Putamen (tissue), 1 donor: ENCODE measurements around the gene TMPRSS6.

ENCODE experiments used
- DNase-seq: peaks from one replicate; pipeline ENCODE4 v3.0.0-alpha.2; 2016; ENCODE audit warnings: low spot score

The TMPRSS6 gene

GRCh38 chr22:37026325-37026724 is 83.2 kb downstream of the TMPRSS6 start:
- DNase-seq, result no peak

DNA sequence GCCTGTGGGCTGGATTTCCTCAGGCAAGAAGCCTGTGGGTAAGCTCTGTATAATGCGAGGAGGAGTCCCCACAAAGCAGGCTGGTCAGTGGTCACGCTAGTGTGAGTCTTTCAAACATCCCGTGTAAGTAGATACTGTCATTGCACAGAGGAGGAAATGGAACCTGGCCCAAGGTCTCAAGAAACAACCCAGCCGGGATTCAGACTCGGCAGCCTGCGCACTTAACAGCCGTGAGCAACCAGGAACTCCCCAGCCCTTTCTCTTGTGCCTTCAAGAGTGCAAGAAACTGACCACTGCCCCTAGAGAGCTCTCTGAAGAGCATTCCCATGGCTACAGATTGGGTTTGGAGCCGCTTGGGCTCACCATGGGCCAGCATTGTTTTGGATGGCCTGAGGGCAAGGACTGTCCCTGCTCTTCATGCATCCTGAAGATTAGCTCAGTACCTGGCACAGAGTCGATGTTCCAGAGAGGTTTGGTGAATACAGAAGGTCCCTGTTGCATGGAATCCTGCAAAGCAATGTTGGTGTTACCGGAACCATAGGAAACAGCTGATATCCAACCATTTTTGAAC is 83.9 kb downstream of the TMPRSS6 start:
- DNase-seq, result no peak

GRCh38 chr22:37024339-37025157 is 85.0 kb downstream of the TMPRSS6 start:
- DNase-seq, result no peak

DNA sequence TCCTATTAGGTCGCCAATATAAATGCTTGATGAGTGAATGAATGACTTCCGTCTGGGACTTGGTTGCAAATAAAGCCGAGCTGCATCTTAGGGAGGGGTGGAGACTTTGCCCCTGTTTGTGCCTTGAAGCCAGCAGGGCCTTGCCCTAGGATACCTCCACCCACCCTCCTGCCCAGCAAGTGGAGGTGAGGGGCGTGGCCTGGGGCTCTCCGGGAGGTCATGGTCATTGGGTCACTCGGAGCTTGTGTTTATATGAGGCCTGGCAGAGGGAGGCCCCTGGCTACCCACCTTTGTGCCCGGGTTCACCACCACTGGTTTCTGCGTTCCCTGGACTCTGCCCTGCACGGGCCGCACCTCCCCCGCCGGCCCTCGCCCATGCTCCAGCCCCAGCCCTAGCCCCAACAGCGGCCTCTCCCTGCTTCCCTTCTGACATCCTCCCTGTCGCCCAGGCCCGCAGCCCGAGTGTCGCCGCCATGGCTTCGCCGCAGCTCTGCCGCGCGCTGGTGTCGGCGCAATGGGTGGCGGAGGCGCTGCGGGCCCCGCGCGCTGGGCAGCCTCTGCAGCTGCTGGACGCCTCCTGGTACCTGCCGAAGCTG is 85.7 kb downstream of the TMPRSS6 start:
- no peak for DNase-seq

- DNase-seq, result no peak
These were observed 86.8 kb downstream of the TMPRSS6 start for GRCh38 chr22:37022483-37023337.

DNA sequence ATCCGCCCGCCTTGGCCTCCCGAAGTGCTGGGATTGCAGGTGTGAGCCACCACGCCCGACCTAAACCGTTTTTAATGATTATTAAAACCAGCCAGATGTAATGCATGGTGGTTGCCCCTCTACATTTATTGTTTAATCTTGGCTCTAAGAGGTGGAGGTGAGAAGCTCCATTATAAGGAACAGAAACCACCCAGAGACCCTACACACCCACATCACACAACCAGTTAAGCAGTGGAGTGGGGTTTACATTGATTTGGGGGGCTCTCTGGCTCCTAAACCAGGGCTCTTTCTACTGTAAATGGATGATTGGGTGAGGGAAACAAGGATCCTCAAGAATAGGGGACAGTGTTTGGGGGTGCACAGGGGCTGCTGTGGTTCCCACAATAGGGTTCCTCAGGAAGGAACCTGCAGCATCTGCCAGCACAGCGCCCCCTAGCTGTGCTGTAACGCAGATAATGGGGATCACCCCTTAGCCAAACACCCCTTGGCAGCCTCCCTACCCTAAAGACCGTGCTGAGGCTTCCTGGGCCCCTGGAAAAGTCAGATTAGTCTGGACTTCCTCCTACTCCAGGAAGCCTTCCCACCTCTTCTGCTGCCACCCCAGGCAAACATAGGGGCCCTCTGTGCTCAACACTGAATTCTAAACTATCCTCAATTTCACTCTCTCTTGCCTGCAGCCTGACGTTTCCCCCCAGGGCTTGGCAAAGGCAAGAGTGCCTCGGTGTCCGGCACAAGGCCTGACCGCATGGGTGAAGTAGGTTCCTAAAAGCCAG is 87.6 kb downstream of the TMPRSS6 start:
- DNase-seq, result no peak

GRCh38 chr22:37021041-37021440 is 88.5 kb downstream of the TMPRSS6 start:
- no peak for DNase-seq

- DNase-seq, result no peak
These were observed 89.4 kb downstream of the TMPRSS6 start for GRCh38 chr22:37020192-37020479.

DNA sequence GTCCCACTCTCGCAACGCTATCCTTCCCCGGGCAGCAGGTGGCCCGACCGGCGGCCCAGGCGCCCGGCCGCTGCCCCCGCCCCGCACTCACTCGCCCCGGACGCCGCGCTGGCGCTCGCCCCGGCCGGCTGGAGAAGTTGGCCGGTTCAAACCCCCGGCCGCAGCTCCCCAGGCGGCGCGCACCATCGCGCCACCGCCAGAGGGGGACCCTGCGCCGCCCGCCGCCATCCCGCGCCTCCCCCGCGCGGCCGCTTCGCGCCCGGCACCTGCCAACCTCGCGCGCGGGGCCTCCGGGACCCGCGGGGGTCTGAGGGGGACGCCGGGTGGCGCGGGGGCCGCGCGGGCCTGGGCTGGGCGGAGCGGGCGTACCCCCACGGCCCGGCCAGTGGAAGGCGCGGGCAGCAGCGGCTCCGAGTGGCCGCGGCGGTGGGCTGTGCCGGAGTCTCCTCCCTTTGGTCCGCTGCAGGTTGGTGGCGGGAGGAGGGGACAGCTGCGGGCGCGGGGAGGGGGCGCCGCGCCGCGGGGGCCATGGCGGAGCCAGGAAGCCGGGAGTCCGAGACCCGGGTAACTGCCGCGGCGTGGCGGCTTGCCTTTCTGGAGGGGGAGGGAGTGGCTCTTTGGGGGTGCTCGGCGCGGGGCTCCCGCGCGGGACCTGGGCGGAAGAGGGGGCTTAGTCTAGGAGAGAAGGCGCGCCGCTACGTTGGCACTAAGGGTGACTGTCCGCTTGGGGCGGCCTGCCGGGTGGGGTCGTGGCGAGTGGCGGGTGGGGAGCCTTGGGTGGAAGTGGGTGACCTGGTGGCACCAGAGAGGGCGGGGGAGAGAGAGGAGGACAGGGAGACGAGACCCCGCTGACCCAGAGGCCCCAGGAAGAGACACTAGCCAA is 90.0 kb downstream of the TMPRSS6 start, which contains the start of the genes MPST and TST:
TSS of gene MPST (plus strand) at position 434 of the 883 bp plus-strand sequence. CDS start at position 529, 95 bp downstream.
TSS of gene TST (minus strand) at position 139 of the 883 bp plus-strand sequence. CDS start 715 bp downstream, outside the sequence.
- DNase-seq, result peak; percentile 78

GRCh38 chr22:37018815-37019308 is 90.7 kb downstream of the TMPRSS6 start:
- no peak for DNase-seq

GRCh38 chr22:37018086-37018814 is 91.3 kb downstream of the TMPRSS6 start:
- no peak for DNase-seq

- no peak for DNase-seq
These were observed 92.2 kb downstream of the TMPRSS6 start for GRCh38 chr22:37017356-37017755.

- no peak for DNase-seq
These were observed 93.2 kb downstream of the TMPRSS6 start for GRCh38 chr22:37016134-37016910.

DNA sequence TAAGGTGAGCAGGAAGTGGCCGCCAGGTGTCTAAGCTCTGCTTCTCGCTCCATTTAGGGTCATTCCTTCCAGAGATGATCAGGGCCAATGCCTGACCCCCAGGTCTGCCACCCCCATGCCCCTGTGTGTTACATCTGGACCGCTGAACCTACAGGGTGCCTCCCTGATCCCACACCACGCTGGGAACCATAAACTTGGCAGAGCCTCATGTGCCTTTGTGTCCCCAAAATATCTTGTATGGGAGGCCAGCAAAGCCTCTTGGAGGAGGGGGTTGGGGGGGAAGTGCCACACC is 94.0 kb downstream of the TMPRSS6 start:
- DNase-seq, result no peak
